GM20000 (cell line): ENCODE measurements around the gene PLEKHH2.

Experiments
- DNase-seq: peaks from one replicate; pipeline ENCODE4 v3.0.0; 2012; ENCODE audit warnings: low spot score
- CTCF ChIP-seq: IDR thresholded peaks from 2 replicates; pipeline ENCODE4 v1.5.1; 2012; ENCODE audit warnings: mild to moderate bottlenecking, control low read depth; ENCODE audit errors: extremely low read depth, missing control alignments

The PLEKHH2 gene

GRCh38 chr2:43752302-43752701, 115.2 kb downstream of the PLEKHH2 start:
- no peak for TF ChIP-seq CTCF
- DNase-seq: no peak

GRCh38 chr2:43754180-43754579, 117.1 kb downstream of the PLEKHH2 start:
- DNase-seq: no peak
- TF ChIP-seq CTCF: no peak

GRCh38 chr2:43758739-43759138, 121.7 kb downstream of the PLEKHH2 start:
- no peak for DNase-seq
- no peak for TF ChIP-seq CTCF

- no peak for TF ChIP-seq CTCF
- DNase-seq: no peak
Observed at GRCh38 chr2:43759195-43759594, 122.1 kb downstream of the PLEKHH2 start.

GRCh38 chr2:43762286-43762685, 125.2 kb downstream of the PLEKHH2 start:
- no peak for DNase-seq

GRCh38 chr2:43763091-43763490, 126.0 kb downstream of the PLEKHH2 start:
- TF ChIP-seq CTCF: no peak
- no peak for DNase-seq

More at GRCh38 chr2:43762286-43762685, 125.2 kb downstream of the PLEKHH2 start:
- TF ChIP-seq CTCF: no peak

GRCh38 chr2:43764086-43764705, 127.1 kb downstream of the PLEKHH2 start:
- no peak for TF ChIP-seq CTCF
- DNase-seq: no peak
